ENCODE results near the gene CRTAC1.

Gene CRTAC1

DNA sequence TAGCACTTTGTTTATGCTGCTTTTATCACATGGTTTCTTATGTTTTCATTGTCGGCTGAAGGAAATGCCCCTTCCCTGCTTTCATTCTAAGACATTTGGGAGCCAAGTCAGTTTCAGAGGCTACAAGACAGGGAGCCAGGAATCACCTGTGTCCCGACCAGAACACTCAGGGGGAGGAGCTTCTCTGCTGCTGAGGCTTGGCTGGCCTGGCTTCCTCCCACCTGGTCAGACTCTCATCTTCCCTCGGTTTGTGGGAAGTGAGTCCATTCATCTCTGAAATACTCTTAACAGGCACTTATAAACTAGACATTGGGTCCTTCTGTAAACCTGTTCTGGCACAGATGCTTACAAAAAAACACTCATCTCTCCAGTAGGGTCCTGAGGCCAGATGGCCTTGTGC is 200.4 kb downstream of the CRTAC1 start:
- DNase-seq, result no peak

- no peak for DNase-seq
Measured at GRCh38 chr10:97828721-97829120, 201.7 kb downstream of the CRTAC1 start.

DNA sequence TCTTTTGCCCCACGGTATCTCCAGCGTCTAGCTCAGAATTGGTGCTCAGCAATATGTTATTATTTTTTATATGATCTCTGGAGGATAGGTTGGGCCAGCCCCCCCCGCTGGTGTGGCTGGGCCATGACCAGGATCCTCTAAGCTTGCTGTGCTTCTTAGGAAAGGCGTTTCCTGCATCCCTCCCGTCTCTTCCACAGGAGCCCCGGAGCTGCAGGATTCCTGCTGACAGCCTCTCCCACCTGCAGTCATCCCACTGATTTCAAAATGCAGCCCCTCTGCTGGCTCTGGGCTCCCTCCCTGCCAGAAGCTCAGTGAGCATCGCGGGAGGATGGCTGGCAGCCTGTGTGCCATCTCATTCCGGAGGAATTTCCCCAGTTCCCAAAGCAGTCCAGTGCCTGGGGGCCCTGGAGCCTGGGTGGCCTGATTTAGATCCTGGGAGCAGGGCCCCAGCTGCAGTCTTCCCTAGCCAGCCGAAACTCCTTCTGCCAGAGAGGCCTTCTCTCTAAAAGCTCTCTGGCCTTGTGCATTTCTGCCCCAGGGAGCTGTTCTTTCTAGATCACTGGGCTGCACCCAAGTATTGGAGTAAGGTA is 202.6 kb downstream of the CRTAC1 start:
- no peak for DNase-seq

DNA sequence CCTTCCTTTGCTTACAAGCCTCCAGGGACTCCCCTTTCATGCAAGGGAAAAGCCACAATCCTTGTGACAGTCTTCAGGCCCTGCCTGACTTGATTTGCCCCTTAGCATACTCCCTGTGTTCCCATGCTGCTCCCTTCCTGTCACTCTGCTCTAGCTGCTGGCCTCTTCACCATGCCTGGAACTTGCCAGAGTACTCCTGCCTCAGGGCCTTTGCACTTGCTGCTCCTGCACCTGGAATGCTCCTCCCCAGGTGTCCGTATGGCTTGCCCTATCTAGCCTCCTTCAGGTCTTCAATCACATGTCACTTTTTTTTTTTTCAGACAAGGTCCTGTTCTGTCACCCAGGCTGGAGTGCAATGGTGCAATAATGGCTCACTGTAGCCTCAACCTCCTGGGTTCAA is 203.5 kb downstream of the CRTAC1 start:
- no peak for DNase-seq

GRCh38 chr10:97825020-97825760 is 205.2 kb downstream of the CRTAC1 start:
- DNase-seq, result no peak

DNA sequence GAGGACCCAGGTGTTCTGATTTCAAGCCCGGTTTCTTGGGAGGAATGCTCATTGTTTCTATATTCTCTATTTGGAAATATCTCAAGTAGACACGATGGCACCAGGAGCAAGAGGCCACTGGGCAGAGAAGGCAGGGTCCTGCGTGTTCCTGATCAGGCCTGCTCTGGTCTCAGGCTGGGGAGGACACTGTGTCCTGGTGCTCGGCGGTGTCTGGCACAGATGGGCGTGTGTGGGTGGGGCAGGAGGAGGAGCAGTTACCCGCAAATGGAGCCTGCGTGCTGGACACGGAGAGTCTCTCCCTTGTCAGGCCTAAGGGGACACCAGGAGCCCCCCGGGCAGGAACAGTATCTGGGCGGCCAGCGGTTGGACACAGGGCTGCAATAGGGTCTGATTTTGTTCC is 206.7 kb downstream of the CRTAC1 start:
- DNase-seq, result no peak

DNA sequence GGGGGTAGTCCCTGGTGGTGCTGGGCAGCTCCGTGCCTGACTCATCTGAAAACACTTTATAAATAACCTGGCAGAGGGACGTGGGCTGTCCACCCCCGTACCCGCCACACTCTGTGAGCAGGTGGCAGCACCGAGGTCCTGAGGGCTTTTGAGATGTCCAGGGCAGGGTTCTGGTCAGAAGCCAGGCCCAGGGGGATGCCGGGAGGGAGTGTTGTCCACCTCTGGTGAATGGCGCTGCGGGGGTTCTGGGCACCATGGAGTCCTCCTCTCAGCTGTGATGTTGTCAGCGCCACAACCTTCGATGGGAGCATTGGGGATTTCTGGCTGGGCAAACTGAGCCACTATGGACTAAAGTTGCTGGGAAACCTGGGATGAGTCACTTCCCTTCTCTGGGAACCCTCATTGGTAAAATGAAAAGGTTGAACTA is 208.1 kb downstream of the CRTAC1 start:
- no peak for DNase-seq

DNA sequence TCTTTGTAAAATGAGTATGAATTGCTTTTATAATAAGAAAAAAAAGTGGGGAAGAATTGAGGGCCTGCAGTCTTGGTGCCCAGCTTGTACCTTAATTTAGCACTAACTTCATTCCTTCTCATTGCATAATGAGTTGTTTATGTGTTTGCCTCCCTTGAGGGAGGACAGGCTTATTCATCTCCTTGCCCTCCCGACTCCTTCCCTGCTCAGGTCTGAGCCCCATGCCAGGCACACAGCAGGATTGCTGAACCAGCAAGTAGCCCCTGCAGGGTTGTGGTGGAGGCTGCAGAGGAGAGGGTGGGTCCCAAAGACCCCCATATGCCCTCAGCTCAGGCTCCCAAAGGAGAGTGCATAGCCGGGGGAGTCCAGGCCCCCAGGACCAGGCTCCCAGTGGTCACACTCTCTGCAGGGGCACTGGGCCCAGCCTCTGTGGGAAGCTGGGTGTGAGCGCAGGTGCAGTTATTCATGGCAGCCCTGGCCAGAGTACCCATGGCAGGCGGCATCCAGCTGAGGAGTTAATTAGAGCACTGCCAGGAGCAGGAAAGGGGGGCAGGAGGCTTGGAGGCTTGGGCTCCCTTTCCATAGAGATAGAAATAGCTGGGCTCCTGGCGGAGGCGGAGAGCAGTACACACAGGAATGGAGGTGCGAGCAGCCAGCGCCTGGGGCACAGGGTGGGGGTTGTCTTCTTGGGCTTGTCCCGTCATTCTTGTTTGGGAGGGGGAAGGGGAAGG is 208.9 kb downstream of the CRTAC1 start:
- no peak for DNase-seq

DNA sequence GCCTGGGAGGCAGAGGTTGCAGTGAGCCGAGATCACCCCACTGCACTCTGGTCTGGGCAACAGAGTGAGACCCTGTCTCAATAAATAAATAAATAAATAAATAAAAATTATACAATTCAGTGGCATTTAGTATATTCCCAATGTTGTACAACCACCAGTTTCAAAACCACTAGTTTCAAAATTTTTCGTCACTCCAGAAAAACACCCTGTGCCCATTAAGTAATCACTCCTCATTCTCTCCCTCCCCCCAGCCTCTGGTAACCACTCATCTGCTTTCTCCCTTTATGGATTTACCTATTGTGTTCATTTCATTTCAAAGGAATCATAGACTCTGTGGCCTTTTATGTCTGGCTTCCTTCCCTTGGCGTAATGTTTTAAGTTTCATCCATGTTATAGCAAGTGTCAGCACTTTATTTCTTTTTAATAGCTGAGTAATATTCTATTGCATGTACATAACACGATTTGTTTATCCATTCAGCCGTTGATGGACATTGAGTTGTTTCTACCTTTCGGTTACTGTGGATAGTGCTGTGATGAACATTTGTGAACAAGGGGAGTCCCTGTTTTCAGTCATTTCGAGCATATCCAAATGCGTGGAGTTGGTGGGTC is 210.2 kb downstream of the CRTAC1 start:
- DNase-seq, result no peak

- DNase-seq, result no peak
Measured at GRCh38 chr10:97818572-97818971, 211.8 kb downstream of the CRTAC1 start.

GRCh38 chr10:97816609-97817008 is 213.8 kb downstream of the CRTAC1 start:
- DNase-seq, result no peak
